Activated CD4-positive, alpha-beta T cell treated with anti-CD3 and anti-CD28 coated beads, Interleukin-2, amount 50 U/mL, for 48 hours (primary cell): Measurements from ENCODE around the gene TMEM158.
A peak's percentile ranks its signal among the peaks of the same experiment; 100 is the strongest.

Experiments used
- DNase-seq, 2 experiments: peaks; one replicate each; pipeline ENCODE4 v3.0.0-alpha.2; 2020

Gene TMEM158

DNA sequence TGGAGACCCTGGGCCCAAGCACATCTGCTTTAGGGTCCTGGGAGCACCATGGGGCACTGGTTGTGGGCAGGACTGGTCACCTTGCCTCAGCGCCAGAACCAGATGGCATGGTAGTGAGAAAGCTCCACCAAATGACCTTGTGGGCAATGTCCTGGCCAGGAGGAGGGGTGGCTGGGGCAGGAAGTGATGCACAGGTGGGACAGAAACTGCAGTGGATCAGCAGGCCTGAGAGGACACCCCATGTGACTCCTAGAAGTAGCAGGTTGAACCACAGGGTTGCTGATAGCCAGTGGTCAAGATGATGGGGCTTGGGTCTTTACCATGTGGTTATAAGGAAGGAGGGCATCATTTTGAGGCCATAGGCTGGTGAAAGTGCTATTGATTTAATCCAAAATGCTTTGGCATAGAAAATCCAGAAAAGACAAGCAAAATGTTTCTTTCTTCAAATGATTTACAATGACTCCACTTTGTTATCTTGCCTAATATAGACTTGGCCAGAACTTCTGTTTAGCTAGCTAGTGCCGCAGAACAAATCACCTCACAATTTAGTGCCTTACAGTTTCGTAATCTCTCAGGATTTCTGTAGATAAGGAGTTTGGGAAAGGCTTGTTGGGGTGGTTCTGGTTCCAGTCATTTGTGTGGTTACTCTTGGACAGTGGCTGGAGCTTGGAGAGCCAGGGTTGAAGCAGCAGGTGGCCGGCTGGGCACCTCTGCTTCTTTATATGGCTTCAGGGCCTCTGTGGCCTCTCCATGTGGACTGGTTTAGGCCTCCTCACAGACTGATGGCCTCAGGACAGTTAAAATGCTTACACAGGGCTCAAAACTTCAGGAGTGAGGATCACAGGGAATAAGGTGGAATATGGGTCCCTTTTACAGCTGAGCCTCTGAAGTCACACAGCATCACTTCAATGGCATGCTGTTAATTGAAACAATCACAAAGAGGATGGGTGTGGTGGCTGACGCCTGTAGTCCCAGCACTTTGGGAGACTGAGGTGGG lies 27.5 kb downstream of the TMEM158 start:
- DNase-seq = no peak

DNA sequence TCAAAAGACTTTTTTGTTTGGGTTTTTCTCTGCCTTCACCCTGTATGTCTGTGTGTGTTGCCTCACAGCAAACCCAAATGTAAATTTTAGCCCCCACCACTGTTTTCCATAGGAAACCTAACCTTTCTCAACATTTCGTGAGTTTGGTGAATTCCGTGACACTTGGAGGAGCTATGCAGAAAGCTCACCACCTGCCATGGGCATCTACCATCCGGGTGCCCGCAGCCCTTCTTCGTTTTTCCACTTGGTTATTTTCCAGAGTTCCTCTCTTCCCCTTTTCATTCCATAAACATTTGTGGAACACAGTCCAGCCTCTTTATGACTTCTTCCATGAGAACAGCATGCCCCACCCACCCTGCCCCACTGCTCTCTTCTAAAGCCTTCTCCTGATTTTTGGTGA lies 31.3 kb downstream of the TMEM158 start:
- no peak for DNase-seq

DNA sequence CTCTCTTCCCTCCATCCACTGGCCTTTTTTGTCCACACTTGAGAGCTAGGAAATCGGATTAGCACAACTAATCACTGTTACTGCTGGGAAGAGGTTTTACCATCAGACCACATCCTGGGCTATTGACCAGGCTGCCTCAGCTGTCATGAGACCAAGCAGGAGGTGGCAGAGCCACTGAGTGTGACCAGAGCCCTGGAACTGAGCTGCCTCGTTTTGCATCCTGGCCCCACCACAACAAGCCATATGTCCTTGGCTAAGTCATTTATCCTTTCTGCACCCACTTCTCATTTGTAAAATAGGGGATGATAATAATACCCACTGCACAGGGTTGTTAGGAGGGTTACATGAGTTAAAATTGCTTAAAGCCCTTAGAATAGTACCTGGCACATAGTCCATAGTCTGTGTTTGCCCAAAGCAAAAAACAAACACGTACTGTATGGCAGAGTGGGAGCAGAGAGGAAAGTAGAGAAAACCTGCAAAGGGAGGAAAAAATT lies 34.1 kb downstream of the TMEM158 start:
- no peak for DNase-seq

DNA sequence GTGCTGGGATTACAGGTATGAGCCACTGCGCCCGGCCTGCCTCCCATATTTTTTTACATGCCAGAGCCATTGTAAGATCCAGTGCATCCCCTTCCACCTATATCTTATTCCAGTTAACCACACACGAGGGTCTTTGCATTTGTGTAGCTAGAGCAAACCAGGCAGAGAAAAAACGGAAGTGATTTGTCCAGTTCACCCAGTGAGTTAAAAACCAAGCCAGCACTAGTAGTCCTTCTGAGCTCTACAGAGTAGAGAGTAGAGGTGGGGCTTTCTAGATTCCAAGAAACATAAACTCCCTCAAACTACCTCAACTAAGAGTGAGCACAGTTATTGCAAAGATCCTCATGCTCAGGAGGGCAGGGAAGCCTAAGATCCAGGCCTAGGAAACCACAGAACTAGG lies 34.7 kb downstream of the TMEM158 start:
- no peak for DNase-seq

DNA sequence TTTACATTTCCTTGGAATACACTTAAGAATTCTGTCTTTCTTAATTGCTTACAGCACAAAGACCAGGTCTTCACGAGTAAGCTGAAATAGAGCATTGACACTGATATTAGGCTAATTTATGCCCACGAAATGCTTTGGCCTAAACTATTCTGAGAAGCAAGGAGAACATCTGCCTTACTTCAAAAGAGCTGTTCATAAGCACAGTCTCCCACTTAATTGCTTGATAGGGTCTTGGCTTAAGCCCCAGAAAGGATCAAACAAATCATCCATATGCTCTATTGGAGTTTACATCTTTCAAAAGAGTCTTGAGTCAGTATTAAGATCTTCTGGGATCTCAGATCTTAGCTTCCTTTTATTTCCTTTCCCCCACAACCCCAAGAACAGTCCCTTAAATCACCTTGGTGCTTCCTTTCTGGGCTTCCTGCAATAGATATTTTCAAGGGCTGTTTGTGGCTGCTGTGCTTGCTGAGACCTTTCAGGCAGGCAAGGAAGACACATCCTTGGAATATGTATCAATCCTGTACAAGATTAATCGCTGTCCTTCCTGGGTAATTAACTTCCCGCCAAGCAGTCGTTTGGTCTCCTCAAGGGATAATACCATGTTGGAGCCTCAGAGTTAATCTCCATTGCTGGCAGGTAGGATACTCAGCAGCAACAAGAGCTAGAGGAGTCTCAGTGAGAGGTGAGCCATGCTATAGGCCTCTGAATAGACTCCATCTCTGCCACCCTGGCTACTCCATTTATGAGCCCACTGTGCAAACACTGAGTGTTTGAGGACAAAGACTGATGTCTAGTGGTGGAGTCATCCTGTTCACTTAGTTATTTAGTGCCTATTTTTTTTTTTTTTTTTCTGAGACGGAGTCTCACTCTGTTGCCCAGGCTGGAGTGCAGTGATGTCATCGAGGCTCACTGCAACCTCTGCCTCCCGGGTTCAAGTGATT lies 37.1 kb downstream of the TMEM158 start:
- no peak for DNase-seq

DNA sequence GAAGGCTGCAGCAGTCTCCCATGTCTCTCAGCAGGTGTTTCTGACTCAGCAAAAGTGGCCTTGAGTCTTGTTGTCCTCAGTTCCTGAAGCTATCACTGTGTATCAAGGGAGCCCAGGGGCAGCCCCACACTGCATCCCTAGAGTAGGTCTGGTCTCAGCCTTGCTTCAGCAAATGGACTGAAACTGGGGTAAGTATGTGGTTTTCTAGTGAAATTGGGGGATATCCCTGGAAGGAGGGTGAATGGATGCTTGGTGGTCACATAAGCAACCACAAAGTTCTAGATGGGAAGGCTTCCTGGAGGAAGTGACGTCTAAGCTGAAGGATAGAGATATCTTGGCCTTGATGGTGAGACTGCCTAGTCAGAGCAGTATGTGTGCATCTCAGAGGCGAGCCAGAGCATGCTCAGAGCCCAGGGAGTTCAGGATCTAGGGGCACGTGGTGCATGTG lies 38.4 kb downstream of the TMEM158 start:
- peak; percentile 8 to 24 for DNase-seq

DNA sequence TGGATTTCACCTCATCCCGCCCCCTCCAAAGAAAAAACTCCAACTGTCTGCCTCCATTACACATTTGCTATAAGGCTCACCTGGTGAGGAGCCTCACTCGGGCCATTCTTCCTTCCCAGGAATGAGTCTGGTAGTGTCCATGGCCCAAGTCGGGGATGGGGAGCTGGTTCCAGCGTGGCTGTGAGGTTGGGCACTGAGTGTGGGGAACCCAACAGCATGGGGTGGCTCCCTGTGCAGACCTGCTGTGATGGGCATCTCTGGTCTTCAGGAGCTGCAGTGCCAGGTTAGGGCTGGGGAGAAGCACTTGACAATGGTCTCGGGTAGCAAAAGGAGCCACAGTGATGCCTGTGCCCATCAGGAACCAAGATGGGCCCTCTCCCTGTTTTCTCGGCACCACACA lies 39.2 kb downstream of the TMEM158 start:
- no peak for DNase-seq

DNA sequence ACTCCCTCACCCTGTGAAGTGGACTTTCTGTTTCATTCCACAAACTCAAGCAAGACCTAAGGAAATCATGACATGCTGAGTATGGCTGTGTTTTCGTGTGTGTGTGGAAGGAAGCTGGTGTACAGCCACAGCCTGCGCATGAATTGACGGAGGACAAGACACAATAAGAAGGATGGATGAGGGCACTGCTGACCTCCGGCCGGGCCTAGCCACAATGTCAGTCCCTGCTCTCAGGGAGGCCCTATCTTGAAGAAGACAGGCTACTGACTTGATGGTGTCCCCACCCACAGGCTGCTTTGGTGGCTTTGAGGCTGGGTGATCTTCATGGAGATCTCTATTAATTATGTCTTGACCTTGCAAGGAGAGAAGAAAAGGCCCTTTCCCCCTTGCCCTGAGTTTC lies 40.6 kb downstream of the TMEM158 start:
- DNase-seq = no peak

DNA sequence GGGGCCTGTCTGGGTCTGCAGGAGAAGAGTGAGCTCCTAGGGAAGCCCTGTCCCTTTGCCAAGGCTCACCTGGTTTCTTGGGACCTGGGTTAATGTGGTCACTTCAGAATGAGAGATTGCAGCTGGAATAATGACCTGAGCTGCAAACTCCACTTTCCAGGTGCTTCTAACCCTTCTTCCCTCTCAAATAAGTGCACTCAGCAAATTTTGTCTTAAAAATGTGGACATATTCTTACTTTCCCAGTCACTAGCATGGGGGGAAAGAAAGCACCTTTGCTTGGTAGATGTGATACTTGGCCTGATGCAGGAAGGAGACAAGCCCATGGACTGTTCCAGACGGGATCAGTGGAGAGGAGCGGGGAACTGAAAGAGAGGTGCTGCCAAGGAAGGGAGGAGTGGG lies 41.0 kb downstream of the TMEM158 start:
- no peak for DNase-seq

DNA sequence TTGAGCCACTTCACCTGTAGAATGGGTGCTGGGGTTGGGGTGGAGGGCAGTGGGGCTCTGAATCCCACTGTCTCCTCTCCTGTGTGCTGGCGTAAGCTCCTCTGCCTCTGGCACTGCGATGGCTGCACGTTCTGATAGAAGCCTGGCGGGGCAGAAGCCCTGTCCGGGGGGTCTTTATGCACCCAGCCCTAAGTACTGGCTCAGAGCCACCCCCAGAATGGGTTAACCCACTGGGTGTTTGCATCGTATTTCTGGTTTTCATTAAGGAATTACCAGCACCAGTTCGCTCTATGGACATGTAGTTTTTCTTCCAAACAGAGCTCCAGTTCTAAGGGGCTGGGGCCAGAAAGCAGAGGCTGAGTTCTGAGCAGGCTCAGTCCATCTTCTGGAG lies 42.2 kb downstream of the TMEM158 start:
- no peak for DNase-seq

DNA sequence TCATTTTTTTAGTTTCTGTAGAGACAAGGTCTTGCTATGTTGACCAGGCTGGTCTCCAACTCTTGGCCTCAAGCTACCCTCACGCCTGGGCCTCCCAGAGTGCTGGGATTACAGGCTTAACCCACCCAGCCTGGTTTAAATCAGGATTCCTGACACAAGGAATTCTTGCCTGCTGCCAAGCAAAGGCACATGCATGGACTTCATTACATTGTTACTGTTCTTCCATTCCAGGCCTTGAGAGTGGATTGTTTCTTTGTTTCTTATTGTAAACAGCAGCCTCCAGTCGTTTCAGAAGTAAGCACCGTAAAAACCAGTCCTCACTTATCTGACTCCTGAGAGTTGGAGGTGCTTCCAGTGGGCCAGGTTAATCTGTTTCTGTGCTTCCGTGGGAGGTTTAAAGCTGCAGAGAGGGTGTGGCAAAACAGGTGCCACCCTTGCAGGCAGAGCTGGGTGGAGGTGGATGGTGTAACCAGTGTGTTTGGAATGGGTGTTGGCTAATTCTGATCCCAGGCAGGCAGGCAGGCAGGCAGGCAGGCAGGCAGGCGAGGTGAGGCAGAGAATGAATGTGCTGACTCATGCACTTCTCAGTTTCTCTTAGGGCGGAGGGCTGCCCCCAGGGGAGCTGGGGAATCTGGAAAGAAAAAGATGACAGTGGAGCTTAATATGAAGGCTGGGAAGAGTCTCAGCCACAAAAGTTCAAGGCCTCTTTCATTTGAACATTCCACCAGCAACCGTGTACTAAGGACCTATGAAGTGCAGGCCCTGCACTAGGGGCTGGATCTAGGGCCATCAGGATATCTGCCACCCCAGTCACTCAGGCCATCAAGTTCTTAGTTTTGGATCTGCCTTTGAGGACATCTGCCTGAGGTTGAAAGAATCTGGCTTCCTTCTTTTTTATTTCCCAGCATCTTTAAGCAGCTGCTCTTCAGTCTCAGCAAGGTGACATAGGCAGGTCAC lies 42.9 kb downstream of the TMEM158 start:
- peak in 1 of 2 experiments; percentile 8 for DNase-seq

DNA sequence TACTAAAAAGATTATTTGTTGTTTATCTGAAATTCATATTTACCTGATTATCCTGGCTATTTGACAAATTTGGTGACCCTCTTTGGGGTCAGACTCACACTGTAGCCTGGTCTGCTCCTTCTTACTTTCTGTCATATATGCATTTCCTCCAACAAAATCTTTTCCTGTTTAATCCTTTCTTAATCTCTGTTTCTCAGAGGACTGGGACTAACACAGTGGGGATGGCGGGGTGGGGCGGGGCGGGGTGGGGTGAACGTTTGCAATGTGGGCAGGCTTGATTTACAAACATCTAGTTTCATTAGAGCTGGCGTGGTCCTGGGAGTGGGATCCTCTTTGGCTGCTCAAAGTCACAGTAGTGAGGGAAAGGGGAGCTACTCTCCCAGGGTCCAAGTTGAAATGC lies 44.6 kb downstream of the TMEM158 start:
- no peak for DNase-seq

DNA sequence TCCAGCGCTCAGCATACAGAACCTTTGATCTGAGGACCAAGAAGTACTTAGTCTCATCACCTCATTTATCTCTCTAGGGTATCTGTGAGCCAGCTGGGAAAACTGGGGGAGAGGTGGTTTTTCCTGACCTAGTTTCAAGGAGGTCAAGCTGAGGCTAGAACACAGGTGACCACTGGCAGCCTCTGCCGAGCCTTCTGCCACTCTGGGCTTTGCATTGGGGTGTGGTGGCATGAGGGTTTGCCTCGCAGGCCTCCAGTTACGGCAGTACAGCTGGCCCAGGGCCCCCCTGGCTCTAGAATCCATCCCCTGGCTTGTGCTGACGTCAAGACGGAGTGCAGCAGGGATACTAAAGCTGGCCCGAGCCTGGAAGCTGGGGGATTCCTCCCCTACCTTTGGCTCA lies 45.2 kb downstream of the TMEM158 start:
- DNase-seq = no peak

DNA sequence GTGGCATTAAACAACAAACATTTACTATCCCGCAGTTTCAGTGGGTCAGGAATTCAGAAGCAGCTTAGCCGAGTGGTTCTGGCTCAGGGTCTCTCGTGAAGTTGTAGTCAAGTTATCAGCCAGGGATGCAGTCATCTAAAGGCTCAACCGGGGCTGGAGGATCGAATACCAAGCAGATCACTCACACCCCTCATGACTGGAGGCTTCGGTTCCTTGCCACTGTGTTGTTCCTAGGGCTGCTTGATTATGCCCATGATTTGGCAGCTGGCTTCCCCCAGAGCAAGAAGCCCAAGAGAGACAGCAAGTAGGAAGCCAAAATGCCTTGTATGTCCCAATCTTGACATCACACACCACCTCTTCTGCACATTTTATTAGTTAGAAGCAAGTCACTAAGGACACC lies 46.0 kb downstream of the TMEM158 start:
- DNase-seq = no peak

DNA sequence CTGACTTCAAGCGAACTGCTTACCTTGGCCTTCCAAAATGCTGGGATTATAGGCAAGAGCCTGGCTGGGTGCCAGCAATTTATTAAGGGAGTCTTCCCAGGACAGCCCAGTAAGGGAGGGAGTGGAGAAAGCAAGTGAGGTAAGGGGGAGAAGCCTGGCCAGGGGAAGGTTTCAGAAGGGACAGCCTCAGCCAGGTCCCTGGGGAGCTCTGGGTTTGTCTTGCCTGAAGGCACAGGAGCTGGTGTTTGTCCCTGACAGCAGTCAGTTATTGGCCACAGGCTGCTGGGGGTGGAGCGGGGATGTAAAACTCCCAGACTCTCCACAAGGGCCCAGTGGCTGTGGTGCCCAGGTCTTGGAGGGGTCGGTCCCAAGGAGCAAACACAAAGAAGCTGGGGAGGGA lies 46.9 kb downstream of the TMEM158 start:
- no peak for DNase-seq

DNA sequence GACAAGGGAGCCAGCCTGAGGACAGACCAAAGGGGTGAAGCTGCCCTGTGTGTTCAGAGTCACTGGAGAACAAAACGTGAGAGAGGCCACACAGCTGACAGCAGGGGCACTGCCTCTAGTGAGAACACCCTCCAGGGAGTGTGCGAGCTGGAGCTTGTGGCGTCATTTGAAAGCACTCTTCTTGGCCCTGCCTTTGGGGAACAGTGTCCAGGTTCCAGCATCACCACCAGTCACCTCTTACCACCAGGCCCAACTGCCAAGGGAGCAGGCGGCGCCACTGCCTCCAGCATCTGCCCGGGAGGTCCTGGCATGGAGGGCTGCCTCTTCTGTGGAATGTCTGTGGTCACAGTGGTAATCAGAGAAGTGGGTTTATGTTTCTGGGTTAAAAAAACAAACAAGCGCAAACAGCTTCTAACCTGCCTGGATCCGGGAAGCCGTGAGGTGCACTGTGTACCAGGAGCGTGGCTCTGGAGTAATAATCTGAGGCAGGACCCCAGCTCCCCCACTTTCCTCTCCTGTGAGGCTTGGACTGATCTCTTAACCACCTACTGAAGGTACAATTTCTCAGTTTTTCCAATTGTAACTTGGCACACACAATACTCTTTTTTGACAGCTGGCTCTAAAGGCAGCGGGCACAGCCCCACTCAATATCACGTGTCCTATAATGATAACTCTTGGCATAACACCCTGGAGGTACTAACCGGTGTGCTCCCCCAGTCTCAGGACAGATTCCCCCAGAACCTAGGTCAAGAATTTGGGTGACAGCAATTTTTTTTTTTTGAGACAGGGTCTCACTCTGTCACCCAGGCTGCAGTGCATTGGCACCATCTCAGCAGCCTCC lies 47.7 kb downstream of the TMEM158 start:
- DNase-seq = no peak

DNA sequence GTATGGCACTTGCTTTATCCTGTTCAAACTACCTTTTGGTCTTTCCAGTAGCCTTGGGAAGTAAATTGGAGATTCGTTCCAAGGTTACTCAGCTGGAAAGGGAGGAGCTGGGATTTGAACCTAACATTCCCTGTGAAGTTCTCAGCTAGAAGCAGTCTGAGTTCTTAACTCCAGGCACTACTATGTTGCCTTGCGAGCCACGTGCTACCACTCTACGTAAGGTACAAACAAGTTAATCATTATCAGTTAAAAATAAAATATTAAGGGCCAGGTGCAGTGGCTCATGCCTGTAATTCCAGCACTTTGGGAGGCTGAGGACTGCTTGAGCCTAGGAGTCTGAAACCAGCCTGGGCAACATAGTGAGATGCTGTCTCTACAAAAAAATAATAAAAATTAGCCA lies 49.2 kb downstream of the TMEM158 start:
- no peak for DNase-seq
